B cell (primary cell): ENCODE data around the gene CCNB3. TPM values are rescaled to one million over a fixed set of nuclear protein-coding genes. Genes with fewer than 3 reads are reported as not detected.

Experiments used
- ATAC-seq: fragments of 200-7000 bp; cut with Tn5 transposase; one replicate; pipeline ENCODE4 v1.10.0; 2021; ENCODE audit warnings: low read depth, mild to moderate bottlenecking, moderate number of reproducible peaks, moderate library complexity
- CTCF ChIA-PET: fragments of 350-600 bp; sonication (Branson Sonifier 250); formaldehyde crosslinking; loops from one replicate; lab custom pipeline; 2021; ENCODE audit warnings: antibody characterized with exemption, inconsistent platforms; lab: Charles Lee
- POLR2A ChIA-PET: fragments of 350-600 bp; sonication (Branson Sonifier 250); formaldehyde crosslinking; loops from one replicate; lab custom pipeline; 2021; ENCODE audit warnings: antibody characterized with exemption; lab: Charles Lee
- DNase-seq: peaks from one replicate; pipeline ENCODE4 v3.0.0; 2013
- H2AFZ ChIP-seq: 2 replicates; pipeline ENCODE4 v1.6.1; 2012; ENCODE audit warnings: mild to moderate bottlenecking, low read depth, low read length; ENCODE audit not compliant: insufficient read depth, poor library complexity, severe bottlenecking
- H3K27ac ChIP-seq, 2 donors: 1 replicate in 1 of 2; 2 replicates in 1 of 2; pipeline ENCODE4 v1.5.1; 2012 to 2013; ENCODE audit warnings: low read length in 2 of 2, mild to moderate bottlenecking in 2 of 2, moderate library complexity in 1 of 2
- H3K27me3 ChIP-seq, 4 experiments: fragments of 200-600 bp in 1 of 4; sonication (generic) in 1 of 4; replicated peaks in 1 of 4; 1 replicate in 2 of 4; 2 replicates in 2 of 4; pipeline versions ENCODE4 v1.6.1 to v1.7.0; 2013 to 2016; ENCODE audit warnings: low read length in 3 of 4, mild to moderate bottlenecking in 2 of 4, mixed read lengths in 1 of 4, moderate library complexity in 1 of 4; ENCODE audit not compliant: insufficient read depth in 4 of 4, control insufficient read depth in 3 of 4; ENCODE audit errors: control extremely low read depth in 1 of 4
- H3K36me3 ChIP-seq, 2 experiments: replicated peaks in 1 of 2; 1 replicate in 1 of 2; 2 replicates in 1 of 2; pipeline versions ENCODE4 v1.6.1 to v1.7.1; 2013; ENCODE audit warnings: low read length in 1 of 2; ENCODE audit not compliant: insufficient read depth in 2 of 2, control insufficient read depth in 1 of 2; ENCODE audit errors: control extremely low read depth in 1 of 2, extremely low read depth in 1 of 2
- H3K4me1 ChIP-seq, 2 donors: fragments of 200-600 bp in 1 of 2; sonication (generic) in 1 of 2; 1 replicate in 1 of 2; 2 replicates in 1 of 2; pipeline versions ENCODE4 v1.5.1 to v1.6.1; 2013 to 2017; ENCODE audit warnings: low read length in 2 of 2; ENCODE audit not compliant: control insufficient read depth in 2 of 2, insufficient read depth in 2 of 2
- H3K4me2 ChIP-seq: replicated peaks from 2 replicates; pipeline ENCODE3; 2012; ENCODE audit warnings: mild to moderate bottlenecking, low read depth, low read length; ENCODE audit not compliant: poor library complexity, severe bottlenecking
- H3K4me3 ChIP-seq, 5 experiments: fragments of 200-600 bp in 1 of 5; sonication (generic) in 1 of 5; 1 replicate in 3 of 5; 2 replicates in 2 of 5; pipeline versions ENCODE4 v1.5.1 to v1.7.0; 2011 to 2016; ENCODE audit warnings: low read length in 4 of 5, mild to moderate bottlenecking in 4 of 5, low read depth in 2 of 5, control low read depth in 1 of 5, moderate library complexity in 1 of 5; ENCODE audit not compliant: insufficient read depth in 1 of 5; ENCODE audit errors: control extremely low read depth in 1 of 5, extremely low read depth in 1 of 5
- H3K79me2 ChIP-seq: fragments of 200-600 bp; sonication (generic); one replicate; pipeline ENCODE4 v1.6.0; 2016; ENCODE audit warnings: low read length; ENCODE audit not compliant: control insufficient read depth, insufficient read depth
- H3K9ac ChIP-seq: fragments of 200-600 bp; sonication (generic); 2 replicates; pipeline ENCODE4 v1.6.1; 2017; ENCODE audit warnings: mild to moderate bottlenecking, low read length, moderate library complexity
- H3K9me3 ChIP-seq, 3 donors: one replicate each; pipeline versions ENCODE4 v1.6.1 to v1.7.1; 2013; ENCODE audit warnings: low read length in 2 of 3; ENCODE audit not compliant: control insufficient read depth in 2 of 3, insufficient read depth in 1 of 3; ENCODE audit errors: control extremely low read depth in 1 of 3
- H4K20me1 ChIP-seq: 2 replicates; pipeline ENCODE4 v1.6.0; 2012; ENCODE audit warnings: mild to moderate bottlenecking, low read length; ENCODE audit not compliant: insufficient read depth, control insufficient read depth, poor library complexity, severe bottlenecking
- H3K27ac Mint-ChIP-seq: one replicate; pipeline ENCODE4 v1.8.0; 2021; ENCODE audit warnings: mixed read lengths
- H3K27me3 Mint-ChIP-seq: one replicate; pipeline ENCODE4 v1.8.0; 2021; ENCODE audit warnings: mixed read lengths
- H3K4me1 Mint-ChIP-seq: one replicate; pipeline ENCODE4 v1.8.0; 2021; ENCODE audit warnings: mixed read lengths
- H3K4me3 Mint-ChIP-seq: one replicate; pipeline ENCODE4 v1.8.0; 2021; ENCODE audit warnings: mixed read lengths
- H3K9me3 Mint-ChIP-seq: one replicate; pipeline ENCODE4 v1.8.0; 2022; ENCODE audit warnings: mixed read lengths; ENCODE audit not compliant: insufficient read depth
- EZH2 ChIP-seq: IDR thresholded peaks from 2 replicates; pipeline ENCODE4 v1.6.1; 2012; ENCODE audit warnings: borderline replicate concordance, low read depth, mild to moderate bottlenecking, moderate library complexity, low read length; ENCODE audit not compliant: insufficient read depth, poor library complexity, severe bottlenecking
- WGBS: methylation state at CpG from one replicate; pipeline ENCODE4 v1.1.5; 2013; ENCODE audit warnings: missing lambda C conversion rate; ENCODE audit not compliant: insufficient coverage; 5-methylcytosine and 5-hydroxymethylcytosine counted together
- intact Hi-C: fragments of 100-400 bp; cut with micrococcal nuclease; formaldehyde crosslinking; loops from one replicate; pipeline ENCODE4 v1.10.0; 2022
- polyA plus RNA-seq: library from polyadenylated mRNA; depleted of rRNA; stranded (reverse); fragments of >200 nt; gene quantifications from 2 replicates; pipeline ENCODE4 v1.2.3, GENCODE V29; 2012
- total RNA-seq, 2 donors: library from RNA; stranded (reverse); fragments of 120-200 nt in 1 of 2; gene quantifications; 1 replicate in 1 of 2; 2 replicates in 1 of 2; pipeline versions ENCODE4 v1.2.3 to v1.2.4, GENCODE V29; 2013 to 2022
- TF ChIP-seq, protein P1 (sequence below): fragments of 200-600 bp; IDR thresholded peaks from one replicate; pipeline ENCODE4 v1.8.0; 2022; ENCODE audit warnings: antibody characterized with exemption, mild to moderate bottlenecking

Gene CCNB3
- total and polyA plus RNA-seq, 2 donors (not counting 1 experiment from before 2014, with no cell fraction given), result 0.07 to 0.19 TPM

- CTCF ChIA-PET, result no interaction called here
- H3K27ac ChIP-seq, result no peak overlapping the region
- TF ChIP-seq, protein P1, sequence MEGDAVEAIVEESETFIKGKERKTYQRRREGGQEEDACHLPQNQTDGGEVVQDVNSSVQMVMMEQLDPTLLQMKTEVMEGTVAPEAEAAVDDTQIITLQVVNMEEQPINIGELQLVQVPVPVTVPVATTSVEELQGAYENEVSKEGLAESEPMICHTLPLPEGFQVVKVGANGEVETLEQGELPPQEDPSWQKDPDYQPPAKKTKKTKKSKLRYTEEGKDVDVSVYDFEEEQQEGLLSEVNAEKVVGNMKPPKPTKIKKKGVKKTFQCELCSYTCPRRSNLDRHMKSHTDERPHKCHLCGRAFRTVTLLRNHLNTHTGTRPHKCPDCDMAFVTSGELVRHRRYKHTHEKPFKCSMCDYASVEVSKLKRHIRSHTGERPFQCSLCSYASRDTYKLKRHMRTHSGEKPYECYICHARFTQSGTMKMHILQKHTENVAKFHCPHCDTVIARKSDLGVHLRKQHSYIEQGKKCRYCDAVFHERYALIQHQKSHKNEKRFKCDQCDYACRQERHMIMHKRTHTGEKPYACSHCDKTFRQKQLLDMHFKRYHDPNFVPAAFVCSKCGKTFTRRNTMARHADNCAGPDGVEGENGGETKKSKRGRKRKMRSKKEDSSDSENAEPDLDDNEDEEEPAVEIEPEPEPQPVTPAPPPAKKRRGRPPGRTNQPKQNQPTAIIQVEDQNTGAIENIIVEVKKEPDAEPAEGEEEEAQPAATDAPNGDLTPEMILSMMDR, result no peak
- H3K9ac ChIP-seq, result no peak overlapping the region
- intact Hi-C loops, result no loop called here
- Mint-ChIP-seq H3K27me3 (no peaks in the 10 kb centered on the region), H3K27ac (no peak overlapping the region), H3K4me3 (no peak overlapping the region), H3K4me1 (no peaks in the 10 kb centered on the region), H3K9me3 (no peaks in the 10 kb centered on the region)
- H3K27me3 ChIP-seq, result no peaks in the 10 kb centered on the region
- no peaks in the 10 kb centered on the region for H3K9me3 ChIP-seq
- H3K4me3 ChIP-seq, result no peak overlapping the region
- POLR2A ChIA-PET, result no interaction called here
- H2AFZ ChIP-seq, result no peak overlapping the region
- no peaks in the 10 kb centered on the region for H4K20me1 ChIP-seq
- no peaks in the 10 kb centered on the region for H3K4me1 ChIP-seq
- WGBS, result no CpG with 5 or more reads among the region's 4 CpGs
- no peak overlapping the region for H3K4me2 ChIP-seq
- no peaks in the 10 kb centered on the region for H3K36me3 ChIP-seq
- no peaks in the 10 kb centered on the region for H3K79me2 ChIP-seq
- no peak for ATAC-seq
- DNase-seq, result no peak
Measured at GRCh38 chrX:50372966-50373365, 168.4 kb downstream of the CCNB3 start.

- Mint-ChIP-seq H3K27me3 (no peaks in the 10 kb centered on the region), H3K27ac (no peak overlapping the region), H3K9me3 (no peaks in the 10 kb centered on the region), H3K4me1 (no peaks in the 10 kb centered on the region), H3K4me3 (no peak overlapping the region)
- TF ChIP-seq, protein P1, result no peak
- no peak for TF ChIP-seq EZH2
- Histone ChIP-seq H2AFZ (no peak overlapping the region), H3K9ac (no peak overlapping the region), H3K36me3 (no peaks in the 10 kb centered on the region), H3K4me2 (no peak overlapping the region), H3K4me3 (no peak overlapping the region), H4K20me1 (no peaks in the 10 kb centered on the region), H3K27ac (no peak overlapping the region), H3K27me3 (no peaks in the 10 kb centered on the region), H3K9me3 (no peaks in the 10 kb centered on the region), H3K79me2 (no peaks in the 10 kb centered on the region), H3K4me1 (no peaks in the 10 kb centered on the region)
- intact Hi-C loops, result no loop called here
- no peak for DNase-seq
- ATAC-seq, result no peak
- ChIA-PET POLR2A (no interaction called here), CTCF (no interaction called here)
- WGBS, result 100% methylated on average over 3 of the region's 9 CpGs
Measured at GRCh38 chrX:50375481-50376267, 171.1 kb downstream of the CCNB3 start.
